GM12801 (cell line): ENCODE data around the gene CD79A.

ENCODE experiments used
- CTCF ChIP-seq: IDR thresholded peaks from one replicate; pipeline ENCODE4 v1.5.1; 2011; ENCODE audit warnings: control low read depth; ENCODE audit not compliant: insufficient read length; ENCODE audit errors: extremely low read depth

CD79A gene

DNA sequence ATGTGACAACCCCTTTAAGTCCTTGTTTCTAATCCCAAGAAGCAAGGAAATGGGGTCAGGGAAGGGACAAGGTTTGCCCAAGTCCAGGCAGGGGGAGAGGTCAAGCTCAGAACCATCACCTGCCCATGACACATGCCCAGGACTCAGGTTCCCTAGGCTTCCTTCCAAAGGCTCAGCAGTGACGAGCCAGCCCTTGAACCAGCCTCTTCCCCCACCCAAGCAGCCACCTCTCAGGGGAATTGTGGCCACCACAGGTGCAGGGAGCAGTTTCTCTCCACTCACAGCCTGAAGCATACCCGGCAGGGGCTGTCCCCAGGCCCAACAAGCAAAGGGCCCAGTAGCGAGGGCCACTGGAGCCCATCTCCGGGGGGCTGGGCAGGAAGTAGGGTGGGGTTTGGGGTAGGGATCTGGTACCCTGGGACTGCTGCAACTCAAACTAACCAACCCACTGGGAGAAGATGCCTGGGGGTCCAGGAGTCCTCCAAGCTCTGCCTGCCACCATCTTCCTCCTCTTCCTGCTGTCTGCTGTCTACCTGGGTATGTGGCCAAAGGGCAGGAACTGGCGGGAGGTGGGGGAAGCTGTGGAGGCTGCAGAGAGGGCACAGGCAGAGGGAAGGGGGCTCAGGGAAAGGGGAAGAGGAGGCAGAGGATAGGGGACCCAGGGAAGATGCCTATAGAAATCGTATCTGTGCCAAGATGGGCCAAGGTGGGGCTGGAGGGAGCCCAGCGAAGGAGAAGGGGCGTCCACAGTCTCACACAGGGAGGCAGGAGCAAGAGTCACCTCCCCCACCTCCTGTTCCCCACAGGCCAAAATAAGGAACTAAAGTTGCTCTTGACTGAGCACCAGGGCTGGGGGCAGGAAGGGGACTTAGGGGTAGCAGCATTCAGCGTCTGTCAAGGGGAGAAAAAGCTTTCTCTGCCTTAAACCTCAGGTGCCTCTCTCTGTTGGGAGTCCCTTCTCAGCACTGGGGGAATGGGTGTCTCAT is at the start of gene CD79A:
Gene CD79A, plus strand, starts transcription at position 433 of the 986 bp plus-strand sequence. Its CDS starts 26 bp downstream, at position 459.
- TF ChIP-seq CTCF: no peak

DNA sequence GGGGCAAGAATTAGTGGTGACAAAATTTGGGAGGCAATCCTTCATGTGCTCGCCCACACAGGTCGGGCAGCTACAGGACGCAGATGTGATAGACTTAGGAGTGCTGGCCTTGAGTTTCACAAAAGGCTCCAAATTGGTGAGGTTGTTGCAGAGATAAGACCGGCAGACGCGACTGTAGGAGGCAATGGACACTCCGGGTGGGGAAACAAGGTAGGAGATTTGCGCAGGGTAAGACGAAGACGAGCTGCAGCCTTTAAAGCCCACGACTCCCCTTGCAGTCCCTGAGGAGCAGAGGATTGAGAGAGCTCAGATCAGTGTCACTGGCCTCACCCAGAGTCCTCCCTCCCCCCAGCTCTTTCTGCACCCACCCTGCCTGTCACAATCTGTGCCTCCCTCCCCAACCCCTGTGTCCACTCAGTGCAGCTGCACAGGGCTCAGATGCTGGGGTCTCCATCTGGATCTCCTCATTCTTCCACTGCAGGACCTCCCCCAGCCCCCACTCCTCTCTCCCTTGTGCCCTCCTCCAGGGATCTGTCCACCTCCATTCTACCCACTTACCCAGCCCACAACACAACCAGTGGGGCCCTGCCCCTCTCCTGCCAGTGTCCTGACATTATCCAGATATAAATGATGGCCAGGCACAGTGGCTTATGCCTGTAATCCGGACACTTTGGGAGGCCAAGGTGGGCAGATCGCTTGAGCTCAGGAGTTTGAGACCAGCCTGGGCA is 38.9 kb upstream of the CD79A start:
- no peak for TF ChIP-seq CTCF

DNA sequence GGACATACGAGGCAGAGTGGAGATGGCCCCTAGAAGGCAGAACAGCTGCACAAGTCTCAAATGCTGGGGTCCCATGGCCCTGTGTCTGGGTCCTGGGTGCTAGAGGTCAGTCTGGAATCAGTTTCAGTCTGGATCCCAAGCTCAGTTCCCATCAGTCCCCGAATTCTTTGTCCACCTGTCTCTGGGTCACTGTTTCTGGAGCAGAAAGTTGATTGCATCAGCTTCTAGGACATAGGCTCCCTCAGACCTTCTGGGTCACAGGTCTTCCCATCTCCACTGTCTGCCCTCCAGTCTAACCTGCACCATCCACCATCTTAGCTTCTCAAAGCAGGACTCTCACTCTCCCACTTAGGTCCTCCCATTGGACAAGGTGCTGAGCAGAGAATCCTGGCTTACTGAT is 37.9 kb upstream of the CD79A start:
- TF ChIP-seq CTCF: no peak

- TF ChIP-seq CTCF: no peak
Measured at GRCh38 chr19:41843371-41843770, 33.7 kb upstream of the CD79A start.

DNA sequence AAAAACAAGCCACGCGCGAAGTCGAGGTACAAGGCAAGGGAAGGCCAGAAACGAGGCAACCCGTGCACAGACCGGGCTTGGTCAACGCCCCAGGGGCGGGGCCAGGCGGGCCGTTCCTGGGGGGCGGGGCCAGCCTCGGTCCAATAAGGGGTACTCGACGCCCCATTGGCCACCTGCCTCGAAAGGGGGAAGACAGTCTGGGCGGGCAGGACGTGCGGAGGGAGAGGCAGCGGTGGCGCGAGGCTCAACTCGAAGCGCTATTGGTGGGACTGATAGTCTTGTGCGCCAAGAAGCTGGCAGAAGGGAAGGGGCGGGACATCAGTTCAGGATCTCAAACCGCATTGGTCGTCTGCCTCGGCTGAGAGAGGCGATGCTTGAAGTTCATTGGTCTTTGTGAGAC is 32.5 kb upstream of the CD79A start, which contains the start of gene LYPD4:
Gene LYPD4, minus strand, starts transcription at position 83 of the 400 bp plus-strand sequence. CDS start 5,398 bp downstream, outside the sequence.
- no peak for TF ChIP-seq CTCF

GRCh38 chr19:41845001-41845050 is 32.3 kb upstream of the CD79A start, which contains the start of gene DMRTC2:
Gene DMRTC2 (plus strand): TSS chr19:41845042. CDS start chr19:41847429, 2,387 bp downstream.
- no peak for TF ChIP-seq CTCF

GRCh38 chr19:41845051-41845590 is 32.0 kb upstream of the CD79A start:
- TF ChIP-seq CTCF: no peak
